Neural progenitor cell (in vitro differentiated cells): ENCODE measurements around the gene SNX11. TPM values are rescaled to one million over a fixed set of nuclear protein-coding genes. Genes with fewer than 3 reads are reported as not detected.

Experiments used
- DNase-seq: peaks from one replicate; pipeline ENCODE4 v3.0.0-alpha.2; 2016; ENCODE audit warnings: low spot score
- H2AFZ ChIP-seq: fragments of 200-600 bp; sonication (generic); replicated peaks from 2 replicates; pipeline ENCODE4 v1.6.1; 2016; ENCODE audit warnings: antibody characterized with exemption
- H3F3A ChIP-seq: fragments of 200-600 bp; sonication (generic); 2 replicates; pipeline ENCODE4 v1.6.1; 2016; ENCODE audit warnings: antibody characterized with exemption, low read depth
- H3K27ac ChIP-seq: fragments of 200-600 bp; sonication (generic); 2 replicates; pipeline ENCODE4 v1.5.1; 2016; ENCODE audit warnings: mild to moderate bottlenecking
- H3K27me3 ChIP-seq: fragments of 200-600 bp; sonication (generic); 2 replicates; pipeline ENCODE4 v1.6.1; 2016; ENCODE audit warnings: mild to moderate bottlenecking, moderate library complexity
- H3K36me3 ChIP-seq: fragments of 200-600 bp; sonication (generic); 2 replicates; pipeline ENCODE4 v1.5.1; 2016
- H3K4me1 ChIP-seq: fragments of 200-600 bp; sonication (generic); 2 replicates; pipeline ENCODE4 v1.6.1; 2016; ENCODE audit warnings: mixed run types
- H3K4me2 ChIP-seq: fragments of 200-600 bp; sonication (generic); 2 replicates; pipeline ENCODE4 v1.6.1; 2016
- H3K4me3 ChIP-seq: fragments of 200-600 bp; sonication (generic); 2 replicates; pipeline ENCODE4 v1.5.1; 2016
- H3K79me2 ChIP-seq: fragments of 200-600 bp; sonication (generic); 2 replicates; pipeline ENCODE4 v1.6.1; 2016; ENCODE audit warnings: low read depth
- H3K9ac ChIP-seq: fragments of 200-600 bp; sonication (generic); 2 replicates; pipeline ENCODE4 v1.6.1; 2016
- H3K9me3 ChIP-seq: fragments of 200-600 bp; sonication (generic); 2 replicates; pipeline ENCODE4 v1.5.1; 2016; ENCODE audit warnings: low read depth
- H4K20me1 ChIP-seq: fragments of 200-600 bp; sonication (generic); 2 replicates; pipeline ENCODE4 v1.6.1; 2016; ENCODE audit warnings: low read depth
- H3K27ac Mint-ChIP-seq: 3 replicates; pipeline ENCODE4 v1.8.0; 2021; ENCODE audit warnings: mixed read lengths
- H3K27me3 Mint-ChIP-seq: 2 replicates; pipeline ENCODE4 v1.8.0; 2022; ENCODE audit warnings: low read depth, mild to moderate bottlenecking, inconsistent platforms, moderate library complexity, mixed read lengths; ENCODE audit not compliant: insufficient read depth
- H3K36me3 Mint-ChIP-seq: 3 replicates; pipeline ENCODE4 v1.8.0; 2021; ENCODE audit warnings: mixed read lengths
- H3K4me1 Mint-ChIP-seq: 3 replicates; pipeline ENCODE4 v1.8.0; 2021; ENCODE audit warnings: mixed read lengths
- H3K4me3 Mint-ChIP-seq: 3 replicates; pipeline ENCODE4 v1.8.0; 2021; ENCODE audit warnings: mild to moderate bottlenecking, moderate library complexity, mixed read lengths
- H3K9me3 Mint-ChIP-seq: 3 replicates; pipeline ENCODE4 v1.8.0; 2020; ENCODE audit warnings: mixed read lengths
- EZH2 ChIP-seq: fragments of 200-600 bp; sonication (generic); IDR thresholded peaks from 2 replicates; pipeline ENCODE4 v1.6.1; 2017; ENCODE audit warnings: antibody characterized with exemption, mild to moderate bottlenecking, moderate library complexity
- EZH2phosphoT487 ChIP-seq: fragments of 200-600 bp; sonication (generic); IDR thresholded peaks from 2 replicates; pipeline ENCODE4 v1.6.1; 2017; ENCODE audit warnings: antibody characterized with exemption
- total RNA-seq: library from RNA; depleted of rRNA; stranded (reverse); fragments of >200 nt; gene quantifications from 2 replicates; pipeline ENCODE4 v1.2.3, GENCODE V29; 2015; ENCODE audit warnings: low replicate concordance
- TF ChIP-seq, protein P1 (sequence below): fragments of 200-600 bp; sonication (generic); IDR thresholded peaks from 2 replicates; pipeline ENCODE4 v1.5.1; 2017; ENCODE audit warnings: antibody characterized with exemption, mild to moderate bottlenecking

SNX11 gene
- total RNA-seq, 1 donor from 2014 or later: 23.4 TPM

GRCh38 chr17:48150597-48151001 lies 43.0 kb downstream of the SNX11 start:
- Histone ChIP-seq H3K36me3 (no peaks in the 10 kb centered on the region), H3K27ac (no peak overlapping the region), H2AFZ (no peak overlapping the region), H3K4me1 (peaks cover 17% of the 10 kb centered on the region), H3K9me3 (no peaks in the 10 kb centered on the region), H3K4me3 (no peak overlapping the region), H3K9ac (no peak overlapping the region), H3K27me3 (peaks cover 50% of the 10 kb centered on the region), H3F3A (peaks cover 5% of the 10 kb centered on the region), H4K20me1 (no peaks in the 10 kb centered on the region), H3K79me2 (no peaks in the 10 kb centered on the region), H3K4me2 (peak overlapping the region; percentile 4)
- Mint-ChIP-seq H3K9me3 (no peaks in the 10 kb centered on the region), H3K4me3 (no peak overlapping the region), H3K36me3 (no peaks in the 10 kb centered on the region), H3K27ac (no peak overlapping the region), H3K27me3 (peaks cover 25% of the 10 kb centered on the region), H3K4me1 (peaks cover 61% of the 10 kb centered on the region)
- TF ChIP-seq EZH2 (no peak), EZH2phosphoT487 (no peak)
- TF ChIP-seq, protein P1, sequence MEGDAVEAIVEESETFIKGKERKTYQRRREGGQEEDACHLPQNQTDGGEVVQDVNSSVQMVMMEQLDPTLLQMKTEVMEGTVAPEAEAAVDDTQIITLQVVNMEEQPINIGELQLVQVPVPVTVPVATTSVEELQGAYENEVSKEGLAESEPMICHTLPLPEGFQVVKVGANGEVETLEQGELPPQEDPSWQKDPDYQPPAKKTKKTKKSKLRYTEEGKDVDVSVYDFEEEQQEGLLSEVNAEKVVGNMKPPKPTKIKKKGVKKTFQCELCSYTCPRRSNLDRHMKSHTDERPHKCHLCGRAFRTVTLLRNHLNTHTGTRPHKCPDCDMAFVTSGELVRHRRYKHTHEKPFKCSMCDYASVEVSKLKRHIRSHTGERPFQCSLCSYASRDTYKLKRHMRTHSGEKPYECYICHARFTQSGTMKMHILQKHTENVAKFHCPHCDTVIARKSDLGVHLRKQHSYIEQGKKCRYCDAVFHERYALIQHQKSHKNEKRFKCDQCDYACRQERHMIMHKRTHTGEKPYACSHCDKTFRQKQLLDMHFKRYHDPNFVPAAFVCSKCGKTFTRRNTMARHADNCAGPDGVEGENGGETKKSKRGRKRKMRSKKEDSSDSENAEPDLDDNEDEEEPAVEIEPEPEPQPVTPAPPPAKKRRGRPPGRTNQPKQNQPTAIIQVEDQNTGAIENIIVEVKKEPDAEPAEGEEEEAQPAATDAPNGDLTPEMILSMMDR: no peak
- no peak for DNase-seq

DNA sequence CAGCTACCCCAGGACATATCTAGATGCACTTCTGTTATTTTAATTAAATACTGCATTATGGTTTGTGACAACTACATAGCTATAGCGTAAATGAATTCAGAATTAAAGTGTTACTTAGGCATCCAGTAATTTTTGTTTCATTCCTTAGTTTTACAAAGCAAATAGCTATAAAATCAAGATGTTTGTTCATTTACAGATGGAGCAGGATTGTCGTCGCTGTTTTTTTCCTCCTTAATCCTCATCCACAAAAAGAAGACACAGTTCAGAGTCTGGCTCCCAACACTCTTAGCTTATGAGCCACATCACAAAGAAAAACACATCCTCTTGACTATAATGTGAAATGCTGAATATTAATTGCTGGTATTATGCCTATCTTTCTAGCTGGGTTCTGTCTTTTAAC lies 43.7 kb downstream of the SNX11 start:
- H3K36me3 ChIP-seq: no peaks in the 10 kb centered on the region
- H4K20me1 ChIP-seq: no peaks in the 10 kb centered on the region
- H3F3A ChIP-seq: peaks cover 4% of the 10 kb centered on the region
- H3K4me1 ChIP-seq: peaks cover 21% of the 10 kb centered on the region
- no peaks in the 10 kb centered on the region for H3K9me3 Mint-ChIP-seq
- H3K36me3 Mint-ChIP-seq: no peaks in the 10 kb centered on the region
- peaks cover 63% of the 10 kb centered on the region for H3K4me1 Mint-ChIP-seq
- H2AFZ ChIP-seq: no peak overlapping the region
- no peak overlapping the region for H3K27ac Mint-ChIP-seq
- H3K27me3 ChIP-seq: peaks cover 50% of the 10 kb centered on the region
- no peak overlapping the region for H3K4me3 Mint-ChIP-seq
- DNase-seq: no peak
- no peak overlapping the region for H3K4me3 ChIP-seq
- H3K27me3 Mint-ChIP-seq: peaks cover 22% of the 10 kb centered on the region
- H3K4me2 ChIP-seq: peak overlapping the region; percentile 4
- no peak overlapping the region for H3K27ac ChIP-seq
- H3K9me3 ChIP-seq: no peaks in the 10 kb centered on the region
- no peaks in the 10 kb centered on the region for H3K79me2 ChIP-seq
- no peak for TF ChIP-seq EZH2
- no peak for TF ChIP-seq EZH2phosphoT487
- TF ChIP-seq, protein P1: no peak
- H3K9ac ChIP-seq: no peak overlapping the region

DNA sequence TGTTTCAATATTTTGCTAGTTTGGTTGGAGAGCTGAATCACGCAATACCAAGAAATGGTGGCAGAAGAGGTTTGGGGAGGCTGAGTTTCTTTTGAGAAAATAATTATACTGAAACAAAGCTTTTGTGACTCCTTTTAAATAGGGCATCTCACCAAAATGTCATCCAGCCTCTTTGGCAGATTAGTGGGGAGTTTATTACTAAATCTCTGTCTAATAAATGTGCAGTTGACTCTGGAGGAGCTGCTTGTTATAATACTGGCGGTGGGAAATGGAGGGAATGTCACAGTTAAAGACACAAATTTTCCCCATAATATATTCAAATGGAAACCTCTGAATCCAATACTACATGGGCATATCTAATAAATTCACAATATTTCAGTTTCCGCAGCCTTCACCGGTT lies 44.7 kb downstream of the SNX11 start:
- no peaks in the 10 kb centered on the region for H3K36me3 Mint-ChIP-seq
- Histone ChIP-seq H3K9me3 (no peaks in the 10 kb centered on the region), H3K79me2 (no peaks in the 10 kb centered on the region), H3K4me2 (no peak overlapping the region), H3K9ac (no peak overlapping the region), H3K36me3 (no peaks in the 10 kb centered on the region), H3K27me3 (peaks cover 44% of the 10 kb centered on the region), H3F3A (peaks cover 4% of the 10 kb centered on the region), H2AFZ (no peak overlapping the region), H3K4me3 (no peak overlapping the region), H4K20me1 (no peaks in the 10 kb centered on the region), H3K4me1 (peaks cover 25% of the 10 kb centered on the region), H3K27ac (no peak overlapping the region)
- no peak for DNase-seq
- H3K4me1 Mint-ChIP-seq: peaks cover 69% of the 10 kb centered on the region
- no peaks in the 10 kb centered on the region for H3K9me3 Mint-ChIP-seq
- TF ChIP-seq, protein P1: no peak
- TF ChIP-seq EZH2phosphoT487: no peak
- TF ChIP-seq EZH2: no peak
- no peak overlapping the region for H3K4me3 Mint-ChIP-seq
- H3K27ac Mint-ChIP-seq: no peak overlapping the region
- H3K27me3 Mint-ChIP-seq: peaks cover 20% of the 10 kb centered on the region
